Measurements from ENCODE around the gene TMEM140.
A peak's percentile ranks its signal among the peaks of the same experiment; 100 is the strongest.
"Not testable (repeated sequence)": the region's sequence is repeated elsewhere in the genome, so short reads cannot be mapped to it uniquely, and the experiment has no call there.

TMEM140 gene

DNA sequence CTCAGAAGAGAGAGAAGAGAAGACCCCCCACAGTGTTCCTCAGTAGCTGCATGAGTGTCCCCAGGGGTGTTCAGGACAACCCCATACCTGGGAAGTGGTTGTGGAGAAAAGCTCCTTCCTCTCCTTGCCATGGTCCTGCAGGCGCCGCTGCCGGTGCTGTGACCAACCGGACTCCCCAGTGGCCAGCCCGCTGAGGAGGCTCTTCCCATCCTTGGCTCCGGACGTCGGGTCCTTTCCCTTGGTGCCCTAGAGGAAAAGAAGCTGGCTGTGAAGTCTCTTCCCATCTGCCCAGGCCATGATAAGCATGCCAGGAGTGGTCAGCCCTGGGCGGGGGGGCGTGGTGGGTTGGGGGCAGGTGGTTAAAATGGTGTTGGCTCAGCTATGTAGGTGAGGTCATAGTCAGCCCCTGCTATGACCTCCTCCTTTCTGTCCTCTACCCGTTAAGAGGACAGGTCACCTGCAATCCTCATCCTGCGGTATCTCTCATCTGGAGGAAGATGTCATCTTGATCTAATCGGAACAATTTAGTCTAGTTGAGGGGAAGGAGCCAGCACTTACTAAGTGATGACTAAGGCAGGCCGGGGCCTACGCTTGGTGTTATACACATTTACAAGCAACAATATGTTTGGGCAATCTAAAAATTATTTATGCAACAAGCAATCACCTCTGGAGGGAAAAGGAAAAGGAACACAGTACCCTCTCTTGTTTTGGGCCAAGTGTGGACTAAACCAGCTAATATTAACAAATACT is 50.2 kb downstream of the TMEM140 start:
- no peak for DNase-seq

DNA sequence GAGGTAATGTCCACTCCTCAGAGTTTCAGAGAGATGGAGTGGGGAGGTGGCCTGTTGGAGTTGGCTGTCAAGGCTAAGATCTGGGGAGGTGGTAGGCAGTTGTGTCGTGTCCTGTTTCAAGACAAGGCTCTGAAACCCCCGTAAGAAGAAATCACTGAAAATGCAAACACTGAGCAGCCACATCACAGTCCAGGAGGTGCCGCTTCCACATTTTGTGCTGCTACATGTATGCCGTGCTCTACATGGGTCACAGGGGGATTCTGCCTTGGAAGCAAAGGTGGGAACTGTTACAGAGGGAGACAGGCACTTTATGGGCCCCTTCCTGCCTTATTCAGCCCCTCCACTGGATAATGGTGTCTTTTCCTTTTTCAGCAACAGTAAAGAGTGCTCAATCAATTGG is 51.6 kb downstream of the TMEM140 start:
- DNase-seq, result no peak

DNA sequence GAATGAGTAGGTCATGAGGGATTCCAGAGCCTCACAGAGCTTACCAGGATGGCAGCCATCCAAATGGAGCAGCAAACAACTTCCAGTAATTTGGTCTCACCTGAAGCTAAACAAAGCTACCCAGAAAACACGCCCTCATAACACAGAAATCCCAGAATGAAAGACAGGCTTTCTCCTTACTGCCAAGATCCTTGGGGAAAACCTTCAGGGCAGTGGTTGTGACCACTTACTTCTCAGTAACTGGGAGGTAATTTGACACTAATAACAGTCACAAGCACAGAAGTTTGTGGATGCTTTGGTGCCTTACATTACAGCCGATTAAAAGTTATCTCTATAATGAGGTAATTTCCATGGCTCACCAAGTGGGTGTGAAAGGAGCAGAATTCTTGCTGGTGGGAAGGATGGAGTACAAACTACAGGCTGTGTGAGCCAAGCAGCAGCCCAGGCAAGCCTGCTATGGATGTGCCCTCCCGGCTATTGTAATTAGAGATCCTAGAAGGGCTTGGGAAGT is 53.0 kb downstream of the TMEM140 start:
- DNase-seq, result no peak

DNA sequence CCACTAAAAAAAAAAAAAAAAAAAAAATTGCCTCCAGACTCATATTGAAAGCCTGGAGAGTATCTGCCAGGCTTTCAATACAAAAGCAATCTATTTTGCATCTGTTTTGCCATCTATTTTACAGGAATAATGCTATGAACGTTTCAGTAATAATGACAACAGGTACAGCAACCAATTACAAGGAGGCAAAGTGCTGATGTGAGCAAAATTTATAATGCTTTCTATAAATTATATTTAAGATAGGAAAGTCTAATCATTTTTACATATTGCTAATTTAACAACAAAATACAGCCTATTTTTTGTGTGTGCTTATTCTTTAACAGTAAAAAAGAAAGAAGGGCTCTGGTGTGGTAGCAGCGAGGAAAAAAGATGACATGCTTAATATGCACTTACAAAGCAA is 53.5 kb downstream of the TMEM140 start:
- DNase-seq, result no peak

DNA sequence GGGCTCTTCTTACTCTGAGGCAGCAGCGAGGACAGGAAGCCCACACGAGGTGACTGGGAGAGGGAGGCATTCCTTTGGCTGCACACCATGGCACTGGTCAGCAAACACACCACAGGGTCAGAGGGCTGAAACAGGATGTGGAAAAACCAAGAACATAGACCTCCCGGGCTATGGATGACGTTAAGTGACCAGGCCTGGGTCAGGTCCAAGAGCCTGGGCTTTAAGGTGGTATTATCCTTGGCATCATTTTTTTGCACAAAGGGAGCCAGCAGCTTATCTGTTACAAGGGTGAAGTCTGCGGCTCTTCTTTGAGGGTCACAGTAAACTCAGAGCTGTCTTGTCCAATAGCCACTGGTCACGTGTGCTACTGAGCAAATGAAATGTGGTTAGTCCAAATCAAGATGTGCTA is 56.5 kb downstream of the TMEM140 start:
- no peak for DNase-seq

DNA sequence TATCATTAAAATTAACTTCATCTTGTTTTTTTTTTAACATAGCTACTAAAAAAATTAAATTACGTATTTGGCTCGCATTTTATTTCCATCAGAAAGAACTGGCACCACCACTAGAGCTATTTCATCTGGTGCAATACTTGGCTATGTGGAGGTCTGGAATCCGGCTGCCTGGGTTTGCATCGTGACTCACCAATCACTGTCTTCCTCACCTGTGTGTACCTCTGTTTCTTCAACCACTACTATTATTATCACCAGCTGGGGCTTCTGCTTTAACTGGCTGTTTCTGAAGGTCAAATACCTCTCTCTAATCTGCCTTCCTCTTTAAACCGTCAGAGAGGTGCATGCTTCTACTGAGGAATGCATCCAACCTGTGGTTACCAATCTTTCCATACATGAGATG is 57.0 kb downstream of the TMEM140 start:
- DNase-seq, result no peak

DNA sequence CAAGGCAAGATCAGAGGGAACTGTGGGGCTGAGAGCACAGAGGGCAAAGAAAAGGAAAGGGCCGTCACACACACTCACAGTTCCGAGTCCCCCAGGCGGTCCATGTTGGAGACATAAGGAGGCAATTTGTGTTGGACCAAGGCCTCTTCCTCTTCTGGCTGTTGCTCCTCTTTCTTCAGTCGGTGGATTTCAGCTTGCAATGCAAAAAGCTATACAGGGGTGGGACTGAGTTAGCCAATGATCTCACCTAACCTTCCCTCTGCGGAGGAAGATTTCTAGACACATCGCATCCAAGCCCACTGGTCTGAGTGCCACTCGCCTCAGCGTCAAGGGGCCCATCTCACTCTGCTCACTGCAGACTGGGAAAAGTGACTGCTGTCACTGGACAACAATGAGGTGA is 58.0 kb downstream of the TMEM140 start:
- no peak for DNase-seq

DNA sequence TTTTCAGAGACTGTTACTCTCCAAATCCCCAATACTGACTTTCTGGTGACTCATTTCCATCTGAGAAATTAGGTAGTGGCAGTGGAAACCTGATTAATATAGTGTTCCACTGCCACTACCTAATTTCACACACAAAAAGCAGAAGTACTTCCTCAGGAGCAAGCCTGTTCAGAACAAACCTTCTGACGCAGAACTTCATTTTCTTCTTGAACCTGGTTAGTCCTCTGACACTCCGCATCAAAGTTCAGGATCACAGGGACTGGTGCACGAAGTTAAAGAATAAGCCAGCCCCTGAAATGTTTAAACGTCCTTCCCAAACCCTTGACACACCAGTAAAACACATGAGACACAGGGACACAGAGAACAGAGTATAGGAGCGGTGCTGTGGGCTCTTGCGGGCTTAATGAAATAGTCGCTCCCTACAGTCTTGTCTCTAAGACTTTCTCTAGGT is 59.1 kb downstream of the TMEM140 start:
- DNase-seq, result no peak

DNA sequence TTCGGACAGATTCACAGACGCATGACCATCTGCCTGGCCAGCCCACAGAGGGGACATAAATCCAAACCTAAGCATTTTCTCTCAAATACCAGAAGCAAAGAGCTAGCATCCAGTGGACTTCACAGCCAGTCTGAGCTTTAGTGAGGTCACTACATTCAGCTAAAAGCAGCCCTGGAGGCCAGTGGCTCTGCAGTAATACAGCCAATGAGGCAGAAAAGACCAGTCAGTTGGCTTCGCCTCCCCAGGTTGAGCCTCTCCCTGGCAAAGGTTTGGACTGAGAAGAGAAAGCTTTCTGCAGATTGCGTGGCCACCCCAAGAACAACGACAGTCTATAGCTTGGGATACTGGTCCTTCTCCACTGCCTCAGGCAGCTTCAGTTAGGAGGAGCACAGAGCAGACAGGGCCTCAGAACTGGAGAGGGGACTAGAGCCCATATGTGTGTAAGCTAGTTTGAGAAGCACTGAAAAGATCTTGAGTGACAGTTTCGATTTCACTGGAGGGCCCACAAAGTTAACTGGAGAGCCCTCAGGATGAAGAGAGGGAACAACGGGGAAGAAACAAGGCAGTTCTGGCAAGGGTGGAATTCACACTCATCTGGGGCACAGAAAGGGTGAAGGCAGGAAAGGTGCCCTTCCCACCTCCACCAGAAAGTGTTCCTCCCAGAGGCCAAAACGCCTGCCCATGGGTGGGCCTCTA is 59.7 kb downstream of the TMEM140 start:
- no peak for DNase-seq

DNA sequence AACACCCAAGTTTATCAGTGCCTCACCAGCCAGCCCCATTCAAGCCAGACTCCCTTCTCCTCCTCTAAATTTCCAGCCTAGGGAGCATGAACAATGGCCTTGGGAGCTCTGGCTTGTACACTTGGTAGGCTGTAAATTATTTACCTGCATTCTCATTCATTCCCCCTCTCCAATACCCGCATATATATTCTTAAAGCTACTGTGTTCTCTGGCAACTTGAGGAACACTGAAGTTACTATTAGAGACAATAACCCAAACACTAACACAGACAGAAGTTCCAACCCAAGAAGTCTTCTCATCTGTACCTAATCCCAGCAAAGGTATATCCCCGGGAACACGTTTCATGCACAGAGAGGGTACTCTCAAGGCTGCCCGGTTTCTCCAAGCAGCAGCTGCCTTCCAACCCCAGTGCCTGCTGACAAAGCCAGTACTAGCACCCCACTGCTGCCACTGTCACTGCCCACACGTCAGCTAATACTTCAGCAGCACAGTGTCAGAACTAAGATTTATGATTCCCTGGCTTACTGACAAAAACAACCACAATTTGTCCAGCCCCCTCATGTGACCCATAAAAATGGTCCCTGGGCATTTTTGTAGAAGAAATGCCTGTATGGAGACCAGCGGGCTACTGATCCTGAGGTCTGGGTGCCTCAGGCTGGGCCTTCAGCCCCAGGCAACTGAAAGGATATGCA is 60.4 kb downstream of the TMEM140 start:
- no peak for DNase-seq

DNA sequence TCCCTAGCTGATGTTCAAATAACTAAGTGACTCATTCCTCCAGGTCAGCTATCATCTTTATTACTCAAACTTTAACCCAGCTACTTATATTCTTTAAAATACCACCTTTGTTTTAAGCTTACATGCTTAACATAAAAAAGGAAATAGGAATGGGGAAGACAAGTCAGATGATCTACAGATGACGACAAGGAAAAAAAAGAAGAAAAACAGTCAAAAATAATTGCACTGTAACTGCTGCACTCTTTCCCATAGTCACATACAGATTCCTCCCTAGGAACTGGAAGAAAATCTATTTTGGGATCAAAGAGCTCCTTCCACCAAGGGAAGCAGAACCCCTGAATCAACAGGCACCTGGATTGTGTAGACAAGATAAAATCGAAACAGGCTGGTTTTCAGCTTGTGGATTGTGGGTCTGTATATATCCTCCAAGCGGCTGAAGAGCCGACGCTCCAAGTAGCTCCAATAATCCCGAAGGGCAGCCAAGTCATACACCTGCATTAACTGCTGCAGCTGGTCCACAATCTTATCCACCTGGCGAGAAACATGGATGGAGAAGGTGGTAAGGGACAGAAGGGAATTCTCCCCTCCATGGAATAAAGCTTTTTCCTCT is 61.5 kb downstream of the TMEM140 start:
- no peak for DNase-seq

DNA sequence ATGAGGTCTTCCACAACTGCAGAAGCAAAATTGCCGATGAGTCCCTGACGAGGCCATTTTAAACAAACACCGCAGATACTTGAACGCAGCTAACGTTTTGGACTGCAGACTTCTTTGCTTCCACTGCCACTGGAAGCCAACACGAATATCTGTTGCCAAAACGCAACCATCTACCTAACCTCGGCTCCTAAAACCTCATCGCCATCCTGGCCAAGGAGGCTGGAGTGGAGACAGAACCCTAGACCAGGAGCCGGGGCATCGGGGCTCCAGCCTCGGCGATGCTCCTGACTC is 63.0 kb downstream of the TMEM140 start:
- DNase-seq, result no peak

DNA sequence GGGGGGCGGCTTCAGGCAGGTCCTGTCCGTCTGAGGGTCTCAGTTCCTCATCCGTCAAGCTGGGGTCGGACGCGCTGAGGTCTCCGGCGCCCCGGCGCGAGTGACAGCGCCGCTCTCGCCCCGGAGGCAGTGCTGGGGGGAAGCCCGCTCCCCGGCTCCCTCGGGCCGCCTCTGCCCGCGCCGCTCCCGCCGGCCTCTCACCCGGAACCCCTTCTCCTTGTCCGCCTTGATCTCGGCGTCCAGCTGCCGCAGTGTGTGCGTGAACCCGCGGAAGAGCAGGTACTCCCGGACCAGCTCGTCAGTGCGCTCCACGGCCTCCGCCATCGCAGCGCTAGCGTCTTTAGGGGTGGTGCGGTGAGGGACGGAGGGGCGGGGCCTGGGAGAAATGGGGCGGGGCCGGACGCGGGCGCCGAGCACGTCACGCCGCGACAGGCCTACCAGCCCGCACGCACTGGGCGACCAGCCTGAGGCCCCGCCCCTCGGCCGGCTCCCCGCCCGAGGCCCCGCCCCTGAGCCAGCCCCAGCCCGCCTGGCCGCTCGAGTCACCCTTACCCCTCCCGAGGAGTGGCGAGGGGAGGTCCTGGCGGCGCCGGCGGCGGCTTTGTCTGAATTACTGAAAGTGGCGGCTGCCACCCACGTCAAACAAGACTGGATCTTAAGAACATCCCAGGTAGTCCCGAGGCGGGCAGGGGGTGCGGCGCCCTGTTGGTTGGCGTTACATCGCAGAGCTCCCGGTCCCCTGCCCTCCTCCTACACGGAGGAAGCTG is 63.5 kb downstream of the TMEM140 start, which contains the start of gene WDR91:
Gene WDR91 (minus strand): TSS at position 348 of the 767 bp plus-strand sequence. CDS start 24 bp downstream, at position 324.
- peak; percentile 72 for DNase-seq

DNA sequence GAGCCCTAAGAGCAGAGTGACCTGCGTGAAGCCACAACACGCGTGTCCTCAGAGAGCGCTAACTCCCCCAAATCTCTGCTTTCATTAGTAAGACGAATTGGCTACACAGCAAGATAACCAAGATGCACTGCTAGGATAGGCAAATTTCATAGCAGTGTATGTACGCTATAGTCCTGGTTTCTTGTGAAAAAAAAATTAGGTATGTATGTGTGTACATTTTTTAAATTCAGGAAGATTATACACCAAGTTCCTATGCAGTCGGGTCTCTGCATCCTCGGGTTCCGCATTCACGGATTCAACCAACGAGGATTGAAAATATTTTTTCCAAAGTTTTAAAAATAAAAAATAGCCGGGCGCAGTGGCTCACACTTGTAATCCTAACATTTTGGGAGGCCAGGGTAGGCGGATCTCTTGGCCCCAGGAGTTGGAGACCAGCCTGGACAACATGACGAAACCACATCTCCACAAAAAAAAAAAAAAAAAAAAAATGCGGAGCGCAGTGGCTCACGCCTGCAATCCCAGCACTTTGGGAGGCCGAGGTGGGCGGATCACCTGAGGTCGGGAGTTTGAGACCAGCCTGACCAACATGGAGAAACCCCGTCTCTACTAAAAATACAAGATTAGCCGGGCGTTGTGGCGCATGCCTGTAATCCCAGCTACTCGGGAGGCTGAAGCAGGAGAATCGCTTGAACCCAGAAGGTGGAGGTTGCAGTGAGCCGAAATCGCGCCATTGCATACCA is 64.2 kb downstream of the TMEM140 start:
- not testable (repeated sequence) for DNase-seq

DNA sequence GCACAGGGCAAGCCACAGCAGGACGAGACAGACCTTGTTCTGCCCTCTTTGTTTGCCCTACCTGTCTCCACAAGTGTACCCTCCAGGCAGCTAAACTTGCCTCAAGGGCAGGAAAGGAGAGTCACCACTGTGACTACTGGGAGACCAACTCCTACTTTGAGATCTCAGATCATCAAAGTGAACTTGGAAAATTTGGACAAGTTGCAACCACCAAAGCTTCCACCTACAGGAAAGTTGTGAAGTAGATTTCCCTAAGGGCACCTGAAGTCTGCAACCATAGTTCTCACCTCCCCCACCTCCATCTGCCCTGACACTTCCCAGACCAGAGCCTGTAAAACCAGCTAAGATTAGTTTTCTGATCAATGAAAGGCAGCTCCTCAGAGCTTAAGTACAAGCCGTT is 66.0 kb downstream of the TMEM140 start:
- DNase-seq, result no peak

DNA sequence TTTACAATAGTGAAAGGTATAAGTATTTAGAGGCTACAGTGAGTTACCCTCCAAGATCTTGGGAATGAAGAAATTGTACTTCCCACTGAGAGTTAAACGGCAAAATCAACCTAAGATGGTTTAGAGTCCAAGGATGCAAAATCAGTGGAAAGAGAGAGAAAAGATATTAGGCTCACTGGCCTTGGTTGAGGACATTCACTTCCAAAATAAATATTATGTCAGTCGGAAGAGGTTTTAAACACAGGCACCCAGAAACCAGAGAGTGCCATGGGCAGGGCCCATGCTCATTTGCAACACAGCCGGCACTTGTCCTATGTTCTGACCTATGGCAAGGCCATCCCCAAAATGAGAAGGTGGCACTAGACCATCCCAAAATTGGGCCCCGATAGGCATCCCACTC is 67.3 kb downstream of the TMEM140 start:
- DNase-seq, result no peak

DNA sequence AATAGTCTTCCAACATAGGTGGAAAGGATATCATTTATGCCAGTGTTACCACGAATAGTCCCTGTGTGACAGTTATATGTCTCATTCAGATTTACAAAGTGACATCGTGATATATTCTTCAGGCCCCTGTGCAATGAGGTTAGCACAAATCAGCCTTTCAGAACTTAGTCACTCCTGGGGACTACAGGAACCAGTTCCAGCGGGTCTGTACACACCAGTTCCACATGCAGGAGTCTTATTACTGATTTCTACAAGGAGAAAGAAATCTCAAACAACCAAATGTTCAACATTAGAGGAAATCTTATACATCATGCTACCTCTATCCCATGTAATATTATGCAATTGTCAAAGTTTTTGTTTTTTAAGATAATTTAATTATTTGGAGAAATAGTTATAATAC is 67.8 kb downstream of the TMEM140 start:
- DNase-seq, result no peak
